Measurements from ENCODE around the gene DBP. TPM values are rescaled to one million over a fixed set of nuclear protein-coding genes. Genes with fewer than 3 reads are reported as not detected.

DBP gene
- total RNA-seq, 1 experiment from 2014 or later, result 12.0 TPM

- TF ChIP-seq CBFB (CRISPR knock-in tag; IDR thresholded peaks at IDR 0.05; ENCODE audit: low read depth), result no peak
- TF ChIP-seq ATF1 (CRISPR knock-in tag; IDR thresholded peaks at IDR 0.05), result peak; percentile 81; the same call in 1 of the 2 replicates
- no peak for TF ChIP-seq FOXJ3 (CRISPR knock-in tag; IDR thresholded peaks at IDR 0.05; ENCODE audit: borderline replicate concordance)
- TF ChIP-seq AR (CRISPR knock-in tag; IDR thresholded peaks at IDR 0.05), result peak; percentile 99
- no peak for TF ChIP-seq USF1 (CRISPR knock-in tag; IDR thresholded peaks at IDR 0.05)
- TF ChIP-seq E2F1 (CRISPR knock-in tag; IDR thresholded peaks at IDR 0.05), result no peak
- TF ChIP-seq EMX1 (CRISPR knock-in tag; IDR thresholded peaks at IDR 0.05), result peak; percentile 95
- peak; percentile 21 for TF ChIP-seq SP1 (CRISPR knock-in tag; conservative IDR thresholded peaks at IDR 0.05)
- no peak for TF ChIP-seq OVOL2 (CRISPR knock-in tag; IDR thresholded peaks at IDR 0.05; ENCODE audit: borderline replicate concordance)
- no peak for TF ChIP-seq CTCF (IDR thresholded peaks at IDR 0.05)
- TF ChIP-seq ZNF138 (CRISPR knock-in tag; conservative IDR thresholded peaks at IDR 0.05), result 0 out of 2 replicates have a peak, but pooled peaks have one; percentile 43
- TF ChIP-seq ZNF671 (CRISPR knock-in tag; IDR thresholded peaks at IDR 0.05), result peak; percentile 98
- no peak; the same call in 1 of the 2 replicates for TF ChIP-seq NR3C1 (CRISPR knock-in tag; conservative IDR thresholded peaks at IDR 0.05; ENCODE audit: low read depth)
- peak; percentile 98 for TF ChIP-seq NFATC4 (CRISPR knock-in tag; IDR thresholded peaks at IDR 0.05)
- 0 out of 2 replicates have a peak, but pooled peaks have one; percentile 35 for TF ChIP-seq CREB1 (CRISPR knock-in tag; IDR thresholded peaks at IDR 0.05)
- TF ChIP-seq SMAD3 (CRISPR knock-in tag; IDR thresholded peaks at IDR 0.05; ENCODE audit: borderline replicate concordance), result no peak
- TF ChIP-seq GTF2I (CRISPR knock-in tag; conservative IDR thresholded peaks at IDR 0.05), result 0 out of 2 replicates have a peak, but pooled peaks have one; percentile 19
- no peak for TF ChIP-seq SOX15 (CRISPR knock-in tag; IDR thresholded peaks at IDR 0.05)
- TF ChIP-seq PREB (CRISPR knock-in tag; IDR thresholded peaks at IDR 0.05; ENCODE audit: borderline replicate concordance), result no peak
- TF ChIP-seq PRRX2 (CRISPR knock-in tag; IDR thresholded peaks at IDR 0.05), result peak; percentile 98
- no peak for TF ChIP-seq ZNF317 (CRISPR knock-in tag; IDR thresholded peaks at IDR 0.05; ENCODE audit: borderline replicate concordance, low read depth)
- peak; percentile 97 for TF ChIP-seq ZNF425 (CRISPR knock-in tag; conservative IDR thresholded peaks at IDR 0.05)
- peak; percentile 49; the same call in 1 of the 2 replicates for TF ChIP-seq TP53 (CRISPR knock-in tag; IDR thresholded peaks at IDR 0.05)
- TF ChIP-seq RORB (CRISPR knock-in tag; IDR thresholded peaks at IDR 0.05), result no peak
- no peak for TF ChIP-seq NFYB (CRISPR knock-in tag; conservative IDR thresholded peaks at IDR 0.05; ENCODE audit: low read depth)
- no peak for TF ChIP-seq IRF2 (CRISPR knock-in tag; IDR thresholded peaks at IDR 0.05; ENCODE audit: borderline replicate concordance, low read depth)
- TF ChIP-seq ETV6 (CRISPR knock-in tag; IDR thresholded peaks at IDR 0.05), result no peak; the same call in none of the 2 replicates
- peak; percentile 38; the same call in 1 of the 2 replicates for TF ChIP-seq TEAD1 (CRISPR knock-in tag; IDR thresholded peaks at IDR 0.05)
- no peak for TF ChIP-seq KAT7 (CRISPR knock-in tag; IDR thresholded peaks at IDR 0.05; ENCODE audit: borderline replicate concordance)
Measured at GRCh38 chr19:48614436-48615230, 22.5 kb downstream of the DBP start, which contains the start of gene FAM83E (continued).

Measured in WTC11 (cell line).